Epithelial cell of esophagus (primary cell): ENCODE measurements around the gene DAD1.
A peak's percentile ranks its signal among the peaks of the same experiment; 100 is the strongest.
"Not testable (repeated sequence)": the region's sequence is repeated elsewhere in the genome, so short reads cannot be mapped to it uniquely, and the experiment has no call there.

Experiments
- DNase-seq: peaks from one replicate; pipeline ENCODE4 v3.0.0; 2010; ENCODE audit warnings: low read depth
- H3K4me3 ChIP-seq: 2 replicates; pipeline ENCODE4 v1.5.1; 2011; ENCODE audit warnings: mild to moderate bottlenecking, low read length, control low read depth
- TF ChIP-seq, protein P1 (sequence below): IDR thresholded peaks from 2 replicates; pipeline ENCODE4 v1.5.1; 2011; ENCODE audit warnings: low read depth, mild to moderate bottlenecking, low read length, control low read depth, inconsistent platforms; ENCODE audit not compliant: insufficient read depth; ENCODE audit errors: missing control alignments

The DAD1 gene

DNA sequence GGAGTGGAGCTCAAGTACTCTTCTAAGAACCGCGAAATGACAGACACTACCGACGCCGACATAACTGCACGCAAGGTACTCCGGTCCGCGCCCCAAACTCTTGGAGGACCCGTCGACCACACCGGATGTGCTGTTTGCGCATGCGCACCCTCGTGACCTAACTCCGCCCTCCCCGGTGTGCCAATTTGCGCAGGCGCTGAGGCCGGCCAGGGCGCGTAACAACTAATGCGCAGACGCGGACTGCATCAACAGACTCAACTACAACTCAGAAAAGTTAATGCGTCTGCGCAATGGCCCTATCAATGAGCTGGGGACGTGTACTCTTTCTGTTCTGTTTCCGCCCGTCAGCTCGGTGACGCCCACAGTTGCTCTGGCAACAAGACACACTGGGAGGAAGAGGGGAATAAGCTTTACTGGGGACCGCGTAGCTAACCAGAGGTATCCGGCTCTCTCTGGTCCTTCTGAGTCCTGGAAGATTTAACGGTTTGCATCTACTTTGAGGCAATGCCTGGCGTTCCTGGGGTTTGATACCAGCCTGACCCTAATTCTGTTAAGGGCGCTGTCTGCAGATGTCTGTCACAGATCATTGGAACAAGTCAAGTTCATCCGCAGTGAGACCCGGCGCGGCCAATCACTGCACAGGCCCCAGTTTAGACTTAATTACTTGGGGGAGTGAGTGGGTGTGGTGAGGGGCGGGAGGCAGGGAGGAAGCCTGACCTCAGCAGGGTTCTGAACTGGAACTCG lies at the start of gene DAD1:
DAD1 (minus strand) TSS at position 129 of the 744 bp plus-strand sequence; CDS start at position 62, 67 bp downstream.
- H3K4me3 ChIP-seq, result peak within 1 kb of the TSS; percentile 91
- TF ChIP-seq, protein P1, sequence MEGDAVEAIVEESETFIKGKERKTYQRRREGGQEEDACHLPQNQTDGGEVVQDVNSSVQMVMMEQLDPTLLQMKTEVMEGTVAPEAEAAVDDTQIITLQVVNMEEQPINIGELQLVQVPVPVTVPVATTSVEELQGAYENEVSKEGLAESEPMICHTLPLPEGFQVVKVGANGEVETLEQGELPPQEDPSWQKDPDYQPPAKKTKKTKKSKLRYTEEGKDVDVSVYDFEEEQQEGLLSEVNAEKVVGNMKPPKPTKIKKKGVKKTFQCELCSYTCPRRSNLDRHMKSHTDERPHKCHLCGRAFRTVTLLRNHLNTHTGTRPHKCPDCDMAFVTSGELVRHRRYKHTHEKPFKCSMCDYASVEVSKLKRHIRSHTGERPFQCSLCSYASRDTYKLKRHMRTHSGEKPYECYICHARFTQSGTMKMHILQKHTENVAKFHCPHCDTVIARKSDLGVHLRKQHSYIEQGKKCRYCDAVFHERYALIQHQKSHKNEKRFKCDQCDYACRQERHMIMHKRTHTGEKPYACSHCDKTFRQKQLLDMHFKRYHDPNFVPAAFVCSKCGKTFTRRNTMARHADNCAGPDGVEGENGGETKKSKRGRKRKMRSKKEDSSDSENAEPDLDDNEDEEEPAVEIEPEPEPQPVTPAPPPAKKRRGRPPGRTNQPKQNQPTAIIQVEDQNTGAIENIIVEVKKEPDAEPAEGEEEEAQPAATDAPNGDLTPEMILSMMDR, result no peak
- peak; percentile 99 for DNase-seq

DNA sequence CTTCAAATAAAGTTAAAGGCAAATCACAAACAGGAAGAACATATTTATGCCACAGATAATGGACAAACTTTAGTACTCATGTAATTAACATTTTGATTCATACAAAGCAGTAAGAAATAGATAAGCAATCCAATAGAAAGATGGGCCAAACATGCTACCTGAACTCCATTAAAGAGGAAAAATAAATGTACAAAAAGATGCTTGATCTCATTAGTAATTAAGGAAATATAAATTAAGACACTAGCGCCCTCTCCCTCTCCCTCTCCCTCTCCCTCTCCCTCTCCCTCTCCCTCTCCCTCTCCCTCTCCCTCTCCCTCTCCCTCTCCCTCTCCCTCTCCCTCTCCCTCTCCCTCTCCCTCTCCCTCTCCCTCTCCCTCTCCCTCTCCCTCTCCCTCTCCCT lies 47.0 kb upstream of the DAD1 start:
- DNase-seq, result not testable (repeated sequence)

DNA sequence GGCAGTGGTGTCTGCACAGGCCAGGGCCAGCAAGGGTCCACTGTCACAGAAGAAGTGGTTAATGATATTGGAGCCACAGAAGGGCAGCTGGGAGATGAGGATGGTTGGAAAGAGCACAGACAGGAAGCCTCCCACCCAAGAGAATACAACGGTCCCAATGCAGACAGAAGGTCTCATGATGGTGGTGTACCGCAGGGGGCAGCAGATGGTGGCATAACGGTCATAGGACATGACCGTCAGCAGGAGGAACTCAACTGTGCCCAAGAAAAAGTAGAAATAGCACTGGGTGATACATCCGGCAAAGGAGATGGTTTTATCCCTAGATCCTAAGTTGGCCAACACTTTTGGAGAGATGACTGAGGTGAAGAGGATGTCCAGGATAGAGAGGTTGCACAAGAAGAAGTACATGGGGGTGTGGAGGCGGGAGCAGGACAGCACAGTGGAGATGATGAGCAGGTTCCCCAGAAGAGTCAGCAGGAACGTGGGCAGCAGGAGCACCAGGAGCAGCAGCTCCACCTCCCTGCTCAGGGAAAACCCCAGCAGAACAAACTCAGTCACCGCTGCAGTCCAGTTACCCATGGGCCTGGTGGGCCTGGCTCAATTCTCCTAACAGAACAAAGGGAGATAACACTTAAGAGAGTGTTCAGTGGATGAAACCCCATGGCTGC lies 45.3 kb upstream of the DAD1 start:
- DNase-seq, result no peak
- H3K4me3 ChIP-seq, result no peak overlapping the region
- TF ChIP-seq, protein P1, result no peak

More for the DNA sequence above, 47.0 kb upstream of the DAD1 start:
- not testable (repeated sequence) for H3K4me3 ChIP-seq

DNA sequence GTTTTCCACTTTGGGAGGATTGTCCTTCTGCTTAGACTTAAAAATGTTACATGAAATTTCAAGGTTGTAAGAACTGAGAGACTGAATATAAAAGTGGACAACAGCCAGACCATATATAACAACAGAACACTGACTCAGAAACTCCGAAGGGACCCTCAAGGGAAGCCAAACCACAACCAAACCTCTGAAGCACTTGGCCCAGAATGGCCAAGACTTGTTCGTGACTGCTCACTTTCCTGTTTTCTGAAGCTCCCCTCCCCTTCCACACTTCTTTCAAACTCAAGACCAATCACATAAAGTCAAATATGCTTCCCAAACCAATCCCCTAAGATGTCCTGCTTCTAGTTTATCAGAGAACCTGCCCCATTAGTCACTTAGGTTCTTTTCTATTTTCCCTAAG lies 41.5 kb upstream of the DAD1 start:
- TF ChIP-seq, protein P1, result no peak
- no peak overlapping the region for H3K4me3 ChIP-seq
- DNase-seq, result no peak

DNA sequence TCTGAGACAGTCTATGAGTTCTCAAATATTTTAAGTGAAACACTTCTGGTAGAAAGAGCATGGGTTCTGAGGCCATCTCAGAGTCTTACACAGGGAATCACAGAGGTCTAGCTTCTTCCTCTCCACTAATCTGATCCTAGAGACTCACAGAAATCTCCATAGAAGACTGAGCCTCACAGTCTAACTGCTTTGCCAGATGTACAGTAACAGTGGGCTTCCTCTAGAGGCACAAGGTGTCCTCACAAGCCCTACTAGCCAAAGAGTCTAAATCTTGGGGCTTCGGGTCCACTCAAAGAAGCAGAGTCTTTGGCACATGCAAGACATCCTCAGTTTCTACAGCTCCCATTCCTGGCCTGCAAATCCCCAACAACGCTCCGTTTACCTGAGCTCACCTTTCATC lies 41.0 kb upstream of the DAD1 start:
- TF ChIP-seq, protein P1, result no peak
- no peak overlapping the region for H3K4me3 ChIP-seq
- no peak for DNase-seq

DNA sequence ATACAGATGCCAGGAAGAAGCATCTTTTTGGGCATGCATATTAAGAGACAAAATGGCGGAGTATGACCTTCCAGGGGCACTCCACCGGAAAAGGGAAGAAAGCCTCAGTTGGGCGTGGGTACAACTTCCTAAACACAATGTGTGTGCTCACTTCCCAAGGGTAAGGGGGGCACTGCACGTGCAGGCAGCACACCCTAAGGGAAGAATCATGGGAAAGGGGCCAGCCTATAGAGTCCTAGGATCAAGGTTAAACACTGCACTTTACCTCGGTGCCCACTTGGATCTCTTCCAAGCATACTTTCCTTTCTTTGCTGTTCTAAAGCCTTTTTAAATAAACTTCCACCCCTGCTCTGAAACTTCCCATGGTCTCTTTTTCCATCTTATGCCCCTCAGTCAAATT lies 40.3 kb upstream of the DAD1 start:
- H3K4me3 ChIP-seq, result no peak overlapping the region
- TF ChIP-seq, protein P1, result no peak
- DNase-seq, result no peak

DNA sequence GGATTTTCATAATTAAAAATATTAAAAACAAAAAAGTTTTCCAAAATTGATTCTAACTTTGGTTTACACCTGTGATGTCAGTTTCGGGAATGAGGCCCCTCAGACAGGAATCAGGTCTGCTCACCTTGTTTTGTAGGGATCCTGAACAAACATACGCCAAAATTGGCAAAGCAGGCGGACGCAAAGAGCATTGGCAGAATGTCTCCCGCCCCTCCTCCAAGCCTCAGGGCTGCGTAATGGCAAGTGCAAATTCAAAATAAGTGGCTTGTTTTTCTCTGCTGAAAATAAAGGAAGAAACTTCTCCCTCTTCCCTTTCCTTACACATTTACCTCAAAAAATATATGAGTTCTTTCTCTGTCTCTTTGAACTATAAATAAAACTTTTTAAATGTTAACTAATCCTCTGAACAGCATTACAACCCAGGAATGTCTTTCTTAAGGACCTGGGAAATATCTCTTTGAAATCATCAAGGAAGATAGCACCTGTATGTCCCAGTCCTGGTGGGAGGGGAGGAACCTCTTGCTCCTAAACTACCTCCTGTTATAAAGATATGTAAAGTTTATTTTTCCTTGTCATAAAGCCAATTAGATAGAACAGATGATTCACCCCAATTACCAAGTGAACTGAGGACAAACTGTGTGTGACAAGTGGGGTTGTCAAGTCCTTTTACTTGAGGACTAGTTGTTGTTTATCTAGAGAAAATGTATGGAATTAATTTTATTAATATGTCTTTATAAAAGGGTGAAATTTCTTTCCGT lies 38.7 kb upstream of the DAD1 start:
- no peak for DNase-seq
- H3K4me3 ChIP-seq, result no peak overlapping the region
- TF ChIP-seq, protein P1, result no peak
